ENCODE measurements around the gene ADAM29.
"Not testable (repeated sequence)": the region's sequence is repeated elsewhere in the genome, so short reads cannot be mapped to it uniquely, and the experiment has no call there.

ADAM29 gene

DNA sequence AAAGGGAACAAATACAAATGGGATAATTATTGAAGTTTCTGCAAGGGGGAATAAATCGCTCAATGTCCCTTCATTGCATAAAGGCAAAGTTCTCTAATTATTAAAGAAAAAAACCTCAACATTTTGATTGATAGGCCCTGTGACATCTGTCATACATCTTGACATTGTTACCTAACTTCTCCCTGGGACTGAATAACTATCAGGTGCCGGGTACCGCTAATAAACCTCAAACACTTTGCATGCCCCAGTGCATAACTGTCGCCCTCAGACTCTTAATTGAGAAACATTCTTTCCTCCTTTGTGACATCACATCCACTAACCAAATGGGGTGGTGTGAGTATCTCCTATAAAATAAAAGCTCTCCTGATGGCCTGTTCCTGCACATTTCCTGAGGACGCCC, at the start of gene ADAM29:
TSS of gene ADAM29 (plus strand) at position 301 of the 400 bp plus-strand sequence. CDS start 57,168 bp downstream, outside the sequence.
- no peak for DNase-seq

DNA sequence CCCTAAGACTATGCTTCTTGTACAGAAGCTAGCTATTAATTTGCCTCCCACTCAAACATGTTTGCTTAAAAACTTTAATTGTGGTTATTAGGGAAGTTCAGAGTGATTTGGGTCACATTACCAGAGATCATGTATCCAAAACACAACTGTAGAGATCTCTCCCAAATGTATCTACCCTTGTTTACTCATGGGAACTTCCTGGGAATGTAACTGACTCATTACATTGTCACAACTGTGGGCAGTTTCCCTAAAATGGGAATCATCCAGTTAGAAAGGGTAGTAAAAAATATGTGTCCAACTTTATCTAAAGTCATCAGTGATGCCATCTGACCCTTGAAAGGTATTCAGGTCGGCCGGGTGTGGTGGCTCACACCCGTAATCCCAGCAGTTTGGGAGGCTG, 48.8 kb upstream of the ADAM29 start:
- no peak for DNase-seq

DNA sequence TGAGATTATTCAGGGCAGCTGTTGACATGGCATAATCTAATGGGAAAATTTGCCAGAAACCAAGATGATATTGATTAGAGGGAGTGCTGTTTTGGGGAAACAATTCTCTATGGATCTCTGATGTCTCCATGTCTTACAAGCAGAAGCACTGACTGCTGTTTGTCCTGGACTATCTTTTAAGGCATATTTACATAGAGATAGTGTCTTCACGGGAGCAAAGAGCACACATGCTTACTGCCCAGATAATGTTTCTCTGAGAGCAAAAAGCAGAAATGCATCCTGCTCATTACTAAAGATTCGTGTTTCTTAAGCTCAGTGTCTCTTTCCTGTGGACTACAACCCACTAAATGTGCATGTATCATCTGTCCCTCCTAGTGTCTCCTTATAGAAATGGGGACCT, 47.8 kb upstream of the ADAM29 start:
- no peak for DNase-seq

DNA sequence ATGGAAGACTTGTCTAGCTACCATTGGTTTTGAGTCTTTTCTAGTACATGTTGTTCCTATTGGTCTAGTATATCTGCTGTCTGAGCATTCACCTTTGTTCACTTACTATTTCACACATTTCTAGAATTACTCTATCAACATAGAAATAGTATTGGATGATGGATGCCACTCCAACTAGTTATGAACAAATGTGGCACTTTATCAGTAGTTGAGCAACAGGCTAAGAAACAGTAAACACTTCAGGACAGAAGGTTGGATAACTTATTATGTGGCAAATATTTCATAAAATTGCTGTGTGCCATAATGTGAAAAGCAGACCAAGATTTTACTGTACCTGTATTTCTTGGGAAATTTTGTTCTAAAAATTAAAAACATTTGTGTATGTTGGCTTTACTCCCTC, 46.8 kb upstream of the ADAM29 start:
- DNase-seq, result no peak

DNA sequence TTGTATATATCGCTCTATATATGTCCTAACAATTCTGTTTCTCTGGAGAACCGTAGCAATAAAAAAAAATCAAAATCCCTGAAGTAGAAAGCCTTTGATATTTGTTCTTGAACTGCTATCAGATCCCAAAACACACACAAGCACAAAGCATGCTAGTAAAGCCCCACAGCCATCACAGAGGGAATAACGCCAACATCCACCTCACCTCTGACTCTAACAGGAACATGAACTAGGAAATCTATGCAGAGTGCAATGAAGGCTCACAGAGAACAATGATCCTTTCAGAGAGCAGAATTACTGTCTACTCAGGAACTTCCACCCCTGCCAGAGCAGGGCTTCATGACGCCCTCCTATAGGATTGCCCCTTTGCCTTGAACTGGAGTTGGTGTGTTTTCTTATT, 45.0 kb upstream of the ADAM29 start:
- not testable (repeated sequence) for DNase-seq

DNA sequence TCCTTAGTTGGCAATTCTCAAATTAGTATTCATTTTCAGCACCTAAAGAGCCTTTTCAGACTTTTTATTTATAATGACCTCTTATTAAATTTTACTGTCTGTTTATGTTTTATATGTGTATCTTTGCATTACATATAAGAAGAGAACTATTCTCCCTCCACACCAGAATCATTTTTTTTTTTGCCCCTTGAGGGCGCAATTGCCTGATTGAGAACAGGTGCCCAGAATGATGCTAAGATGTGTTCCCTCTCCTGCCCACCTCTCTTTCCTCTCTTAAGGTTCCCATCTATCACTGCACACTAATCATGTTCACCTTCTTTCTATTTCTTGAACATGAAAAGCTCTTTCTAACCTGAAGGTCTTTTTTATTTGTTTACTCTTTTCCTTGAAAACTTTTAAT, 44.2 kb upstream of the ADAM29 start:
- DNase-seq, result no peak

DNA sequence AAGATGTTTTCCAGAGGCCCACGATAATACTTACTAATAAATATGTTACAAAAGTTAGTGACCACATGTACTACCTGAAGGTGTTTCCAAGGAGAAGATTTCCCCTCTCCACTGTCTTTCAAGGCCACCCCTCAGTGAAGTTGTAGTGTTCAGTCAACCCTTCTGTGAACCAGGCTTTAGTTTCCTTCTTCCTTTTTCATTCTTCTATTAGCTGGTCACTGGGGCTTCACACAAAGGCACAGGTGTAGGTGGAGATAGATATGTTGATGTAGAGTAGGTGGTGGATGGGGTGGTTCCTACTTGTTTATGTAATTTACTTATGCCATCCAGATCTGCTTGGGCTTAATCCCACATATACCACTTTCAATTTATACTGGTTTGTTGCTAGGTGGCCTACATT, 43.3 kb upstream of the ADAM29 start:
- DNase-seq, result no peak

DNA sequence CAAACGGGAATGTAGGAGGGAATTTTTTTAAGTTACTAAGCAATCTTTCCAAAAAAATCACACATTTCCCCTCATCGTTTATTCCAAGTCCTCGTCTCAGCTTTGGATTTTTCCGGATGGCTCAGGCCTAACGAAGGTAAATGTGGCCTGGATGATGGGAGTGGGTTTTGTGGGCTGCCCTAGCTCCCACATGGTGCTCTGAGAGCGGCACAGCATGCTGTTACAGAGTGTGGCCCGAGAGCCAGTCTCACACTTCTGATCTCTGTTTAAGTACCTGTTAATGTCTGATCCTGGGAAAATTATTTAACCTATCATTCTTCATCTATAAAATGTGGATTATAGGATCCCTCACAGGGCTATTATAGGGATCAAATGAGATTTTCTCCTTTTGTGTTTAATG, 38.2 kb upstream of the ADAM29 start:
- no peak for DNase-seq

DNA sequence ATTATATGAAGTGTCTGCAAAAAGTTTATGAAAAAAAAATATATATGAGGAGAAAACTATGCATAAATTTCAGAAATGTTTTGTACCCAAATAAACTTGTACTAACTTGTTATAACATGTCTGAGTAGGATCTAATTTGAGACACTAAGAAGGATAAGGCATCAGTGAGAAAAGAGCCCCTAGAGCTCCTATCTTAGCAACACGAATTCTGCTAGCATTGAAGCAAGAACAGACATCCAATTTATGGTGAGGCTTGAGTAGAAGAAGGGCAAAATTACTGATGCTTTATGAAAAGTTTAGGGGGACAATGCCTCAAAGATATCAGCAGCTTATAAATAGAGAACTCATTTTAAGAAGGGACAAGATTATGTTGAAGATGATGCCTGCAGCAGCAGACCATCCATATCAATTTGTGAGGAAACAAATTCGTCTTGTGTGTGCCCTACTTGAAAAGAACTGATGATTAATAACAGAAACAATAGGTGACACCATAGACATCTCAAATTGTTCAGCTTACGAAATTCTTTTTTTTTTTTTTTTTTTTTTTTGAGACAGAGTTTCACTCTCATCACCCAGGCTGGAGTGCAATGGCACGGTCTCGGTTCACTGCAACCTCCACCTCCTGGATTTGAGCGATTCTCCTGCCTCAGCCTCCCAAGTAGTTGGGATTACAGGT, 35.7 kb upstream of the ADAM29 start:
- no peak for DNase-seq

DNA sequence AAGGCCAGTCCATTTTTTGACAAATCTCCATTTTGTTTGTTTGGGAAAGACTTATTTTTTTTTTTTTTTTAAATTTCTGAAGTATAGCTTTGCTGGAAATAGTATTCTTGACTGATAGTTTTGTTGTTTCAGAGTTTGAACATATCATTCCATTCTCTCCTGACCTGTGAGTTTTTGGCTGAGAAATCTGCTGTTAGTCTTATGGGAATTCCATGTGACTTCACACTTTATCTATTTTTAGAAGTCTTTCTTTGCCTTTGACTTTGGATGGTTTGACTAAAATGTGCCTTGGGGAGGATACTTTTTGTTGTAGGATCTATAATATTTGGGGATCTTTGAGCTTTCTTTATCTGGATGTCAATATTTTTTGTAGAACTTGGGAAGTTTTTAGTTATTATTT, 10.7 kb upstream of the ADAM29 start:
- DNase-seq, result no peak

DNA sequence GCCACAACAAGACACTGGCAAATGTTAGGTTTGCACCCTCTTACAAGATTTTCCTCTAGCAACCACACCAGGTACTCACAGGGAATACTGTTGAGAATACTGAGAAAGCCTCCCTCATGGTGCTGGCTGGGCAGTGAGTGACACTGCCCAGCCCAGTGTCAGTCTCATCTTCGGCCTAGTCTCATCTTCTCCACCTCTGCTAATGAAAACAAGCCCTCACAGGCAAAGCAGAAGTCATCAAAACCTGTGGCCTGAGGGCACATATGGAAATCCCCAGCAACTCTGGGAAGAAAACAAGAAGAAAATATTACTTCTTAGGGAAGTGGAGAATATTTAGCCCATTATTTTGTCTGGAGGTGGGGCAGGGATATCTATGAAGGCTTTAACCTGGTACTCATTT, 7.9 kb upstream of the ADAM29 start:
- DNase-seq, result no peak

DNA sequence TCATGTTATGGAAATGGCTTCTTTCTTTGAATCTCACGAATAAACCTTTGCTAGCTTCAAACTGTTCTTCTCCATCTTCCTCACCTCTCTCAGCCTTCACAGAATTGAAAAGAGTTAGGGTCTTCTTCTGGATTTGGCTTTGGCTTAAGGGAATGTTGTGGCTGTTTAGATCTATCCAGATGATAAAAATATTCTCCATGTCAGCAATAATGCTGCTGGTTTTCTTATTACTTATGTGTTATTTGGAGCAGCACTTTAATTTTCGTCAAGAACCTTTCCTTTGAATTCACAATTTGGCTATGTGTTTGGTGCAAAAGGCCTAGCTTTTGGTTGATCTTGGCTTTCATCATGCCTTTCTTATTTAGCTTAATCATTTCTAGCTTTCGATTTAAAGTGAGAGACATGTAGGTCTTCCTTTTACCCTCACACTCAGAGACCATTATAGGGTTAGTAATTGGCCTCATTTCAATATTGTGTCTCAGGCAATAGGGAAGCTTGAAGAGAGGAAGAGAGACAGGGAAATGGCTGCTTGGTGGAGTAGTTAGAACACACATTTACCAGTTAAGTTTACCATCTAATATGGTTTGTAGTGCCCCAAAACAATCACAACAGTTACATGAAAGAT, 5.1 kb upstream of the ADAM29 start:
- DNase-seq, result no peak

DNA sequence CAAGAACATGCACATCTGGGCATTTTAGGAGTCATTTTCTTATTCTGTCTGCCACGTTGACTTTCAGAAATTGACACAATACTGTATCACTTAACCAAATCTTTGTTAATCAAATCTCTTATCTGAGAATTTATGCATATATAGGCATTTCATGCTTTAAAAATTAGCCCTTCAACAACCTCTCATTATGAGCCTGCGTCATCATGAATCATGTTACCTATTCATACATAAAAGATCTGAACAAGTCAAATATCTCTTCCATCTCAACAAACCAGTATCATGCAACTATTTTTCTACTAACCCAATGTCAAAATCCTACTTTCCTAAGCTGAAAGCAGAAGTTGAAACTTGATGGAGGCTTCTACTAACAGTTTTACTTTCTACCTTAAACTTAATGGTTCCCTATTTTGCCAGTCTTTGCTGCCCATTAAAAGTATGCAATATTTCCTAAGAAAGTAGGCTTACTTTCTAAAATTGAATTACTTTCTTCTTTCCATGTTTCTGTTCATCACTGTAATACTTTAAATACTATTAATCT, 1.8 kb downstream of the ADAM29 start:
- DNase-seq, result no peak

DNA sequence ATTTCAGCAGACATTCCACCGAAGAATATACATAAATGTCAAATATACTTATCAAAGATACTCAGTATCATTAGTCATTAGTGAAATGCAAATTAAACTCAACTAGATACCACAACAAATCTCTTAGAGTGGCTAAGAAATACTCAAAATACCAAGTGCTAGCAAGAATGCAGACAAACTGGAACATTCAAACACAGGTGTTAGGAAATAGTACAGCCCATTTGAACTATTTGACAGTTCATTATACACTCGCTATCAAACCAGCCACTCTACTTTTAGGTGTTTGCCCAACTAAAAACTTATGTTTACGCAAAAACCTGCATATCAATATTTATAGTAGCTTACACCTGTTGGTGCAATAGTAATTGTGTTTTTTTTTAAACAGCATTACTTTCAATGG, 8.8 kb downstream of the ADAM29 start:
- no peak for DNase-seq

DNA sequence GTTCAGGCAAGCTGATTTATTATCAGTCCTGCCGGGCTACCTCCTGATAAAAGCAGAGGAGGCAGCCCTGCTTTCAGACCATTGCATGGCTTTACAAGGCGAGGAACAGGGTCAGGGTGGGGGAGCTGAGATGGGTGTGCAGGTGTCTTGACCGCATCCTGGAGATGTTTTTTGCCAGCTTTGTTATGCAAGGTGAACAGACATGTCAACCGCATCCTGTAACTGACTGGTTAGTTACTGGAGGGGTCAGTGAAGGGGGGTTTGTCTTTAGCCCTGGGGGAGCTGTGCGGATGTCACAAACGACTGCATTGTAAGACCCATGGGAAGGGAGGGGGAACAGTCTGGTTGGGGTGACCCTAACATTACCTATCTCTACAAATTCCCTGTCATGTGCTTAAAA, 10.0 kb downstream of the ADAM29 start:
- no peak for DNase-seq

DNA sequence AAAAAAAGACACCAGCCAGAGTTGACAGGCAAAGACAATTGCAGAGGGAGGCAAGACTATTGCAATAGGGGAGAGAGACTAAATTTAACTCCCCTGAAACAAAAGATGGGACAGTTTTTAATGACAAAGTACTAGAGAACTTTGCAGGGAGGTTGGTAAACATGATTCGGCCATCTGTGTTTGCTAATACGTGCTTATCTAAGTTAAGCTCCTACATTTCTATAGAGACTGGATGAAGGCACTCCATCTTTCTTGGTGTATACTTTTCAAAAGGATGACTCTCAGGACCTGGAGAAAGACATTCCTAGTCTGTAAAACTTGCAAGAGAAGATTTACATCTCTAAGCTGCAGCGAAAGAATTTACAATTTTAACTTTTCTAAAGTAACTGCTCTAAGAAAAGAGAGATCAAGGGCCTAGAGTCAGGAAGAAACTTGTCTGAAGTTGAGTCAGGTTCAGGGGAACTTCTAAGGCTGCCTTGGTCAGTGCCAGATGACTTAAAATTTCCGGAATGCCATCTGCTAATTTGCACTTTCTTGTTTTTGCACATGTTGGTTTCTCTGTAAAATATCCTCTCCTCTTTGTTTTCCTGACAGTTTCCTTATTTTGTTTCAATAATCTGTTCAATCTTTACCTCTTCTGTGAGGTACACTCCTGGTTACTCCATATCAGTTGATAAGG, 10.6 kb downstream of the ADAM29 start:
- no peak for DNase-seq

DNA sequence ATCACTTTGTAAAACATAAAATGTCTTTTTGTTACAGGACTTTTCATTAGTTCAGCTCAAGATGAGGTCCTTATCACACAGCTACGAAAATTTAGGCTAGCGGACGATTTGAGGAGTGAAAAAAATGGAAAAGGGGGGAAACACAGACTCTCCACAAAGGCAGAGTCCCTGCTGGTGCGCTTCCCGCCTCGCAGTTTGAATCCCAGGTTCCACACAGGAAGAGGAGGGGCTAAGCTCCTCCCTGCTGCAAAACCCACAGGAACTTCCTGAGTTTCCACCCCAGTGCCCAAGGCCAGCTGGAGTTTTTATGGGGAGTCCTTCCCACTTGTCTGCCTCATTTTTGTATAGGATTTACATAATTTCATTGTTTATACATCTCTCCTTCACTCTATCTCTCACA, 11.2 kb downstream of the ADAM29 start:
- no peak for DNase-seq

DNA sequence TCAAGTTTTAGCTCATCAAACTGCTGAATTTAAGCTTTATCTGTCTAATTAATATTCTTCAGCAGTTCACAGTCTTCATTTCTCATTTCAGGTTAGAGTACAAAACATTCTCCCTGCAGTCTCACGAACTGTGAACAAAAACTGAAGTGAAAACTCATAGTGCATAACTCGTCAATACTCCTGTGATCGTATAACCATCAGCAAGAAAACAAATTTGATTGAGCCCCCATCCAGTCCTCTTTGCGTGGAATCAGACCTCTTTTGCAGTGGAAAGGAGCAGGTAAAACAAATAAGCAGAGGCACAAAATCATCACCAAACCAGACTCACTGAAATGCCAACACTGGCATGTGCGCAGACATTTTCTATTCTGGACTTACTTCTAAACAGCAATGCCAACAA, 12.7 kb downstream of the ADAM29 start:
- no peak for DNase-seq

DNA sequence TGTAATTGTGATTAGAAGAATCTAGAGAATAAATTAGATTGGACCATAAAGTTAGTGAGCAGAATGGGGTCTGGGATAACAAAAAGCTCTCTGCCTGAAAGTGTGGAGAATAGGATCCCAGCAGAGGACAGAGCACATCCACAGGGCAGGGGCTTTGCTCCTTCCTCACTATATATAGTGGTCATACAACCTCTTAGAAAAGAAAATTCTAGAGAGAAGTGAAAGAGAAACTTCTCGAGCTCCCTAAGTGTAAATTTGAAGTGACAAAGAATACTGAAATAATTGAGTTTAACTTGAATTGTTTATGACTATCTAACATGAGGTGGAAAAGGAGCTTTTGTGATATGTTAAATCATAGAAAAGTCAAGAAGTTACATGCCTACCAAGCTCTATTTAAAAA, 14.9 kb downstream of the ADAM29 start:
- DNase-seq, result no peak

DNA sequence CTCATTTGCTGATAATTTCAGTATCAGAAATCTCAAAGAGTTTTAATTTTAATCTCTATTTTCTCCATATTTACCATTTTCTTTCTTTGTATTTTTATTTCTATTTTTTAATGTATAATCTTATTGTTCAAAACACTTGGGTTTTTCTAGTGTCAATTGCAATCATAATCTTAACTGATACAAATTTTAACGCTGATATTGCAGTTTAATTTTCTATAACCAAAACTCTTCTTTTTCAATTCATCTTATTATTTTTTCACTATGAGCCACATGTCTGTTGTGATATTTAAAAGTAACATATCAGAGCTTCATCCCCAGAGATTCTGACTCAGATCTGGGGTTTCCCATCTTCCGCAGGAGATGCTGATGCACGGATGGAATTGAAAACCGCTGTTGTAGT, 16.2 kb downstream of the ADAM29 start:
- no peak for DNase-seq

DNA sequence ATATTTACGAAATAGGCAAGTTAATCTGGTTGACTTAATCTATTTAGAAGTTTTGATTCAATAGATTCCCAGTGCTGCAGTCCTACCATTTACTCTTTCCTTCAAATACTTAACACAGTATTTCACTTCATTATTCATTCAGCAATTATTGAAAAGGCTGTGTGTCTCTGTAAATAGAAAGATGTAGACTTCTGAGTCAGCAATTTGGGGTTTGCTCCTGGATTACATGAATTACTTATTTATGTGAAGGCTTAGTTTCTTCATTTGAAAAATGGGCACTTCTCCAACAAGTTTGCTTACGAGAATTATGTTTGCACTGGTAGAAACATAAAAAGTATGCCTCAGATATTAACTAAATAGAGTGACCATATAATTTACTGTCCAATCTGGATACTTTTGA, 17.4 kb downstream of the ADAM29 start:
- DNase-seq, result no peak

DNA sequence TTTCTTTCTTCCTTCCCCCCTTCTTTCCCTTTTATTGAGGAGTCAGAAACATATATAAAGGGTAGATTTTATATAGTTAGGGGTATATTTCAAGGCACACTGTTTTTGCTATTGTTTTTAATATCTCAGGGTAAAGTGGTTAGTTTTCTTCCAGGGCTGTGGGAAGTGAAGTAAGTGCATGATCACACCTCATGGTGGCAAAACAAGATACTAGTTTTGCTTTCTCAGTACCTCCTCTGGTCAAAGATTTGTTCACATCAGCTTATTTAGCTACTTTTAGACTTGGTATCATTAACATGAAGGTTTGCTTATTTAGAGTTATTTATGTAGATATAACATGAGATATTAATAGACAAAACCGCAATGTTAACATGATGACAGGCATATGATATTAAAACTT, 21.8 kb downstream of the ADAM29 start:
- DNase-seq, result no peak

DNA sequence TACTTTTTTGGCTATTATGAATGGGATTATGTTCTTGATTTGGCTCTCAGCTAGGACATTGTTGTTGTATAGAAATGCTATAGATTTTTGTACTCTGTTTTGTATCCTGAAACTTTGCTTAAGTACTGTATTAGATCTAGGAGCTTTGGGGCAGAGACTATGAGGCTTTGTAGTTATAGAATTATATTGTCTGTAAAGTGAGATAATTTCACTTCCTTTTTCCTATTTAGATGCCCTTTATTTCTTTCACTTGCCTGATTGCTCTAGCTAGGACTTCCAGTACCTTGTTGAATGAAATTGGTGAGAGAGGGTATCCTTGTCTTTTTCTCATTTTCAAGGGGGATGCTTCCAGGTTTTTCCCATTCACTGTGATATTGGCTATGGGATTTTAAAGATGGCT, 28.1 kb downstream of the ADAM29 start:
- DNase-seq, result no peak

DNA sequence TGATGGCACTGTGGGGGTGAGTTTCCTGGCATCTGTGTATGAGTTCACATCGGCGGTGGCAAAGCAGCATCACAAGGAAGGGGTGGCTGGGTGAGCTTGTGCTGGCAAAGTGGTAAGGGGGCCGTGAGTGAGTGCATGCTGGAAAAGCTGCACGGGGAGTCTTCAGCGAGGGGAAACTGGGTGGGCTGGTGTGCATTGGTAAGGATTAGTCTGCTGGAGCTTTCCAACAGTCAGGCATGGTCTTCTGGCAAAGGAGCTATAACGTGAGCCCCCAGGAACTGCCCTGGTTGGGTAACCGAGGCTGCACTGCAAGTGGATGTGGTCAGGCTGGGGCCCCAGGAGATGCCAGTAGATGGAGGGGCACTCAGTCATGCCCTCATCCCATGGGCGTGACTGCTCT, 30.7 kb downstream of the ADAM29 start:
- DNase-seq, result no peak

Data from stimulated activated naive CD4-positive, alpha-beta T cell treated with Interleukin-2 at 50 U/mL for 16 hours (primary cell).